Inflammatory macrophage treated with lipopolysaccharide for 4 hours (primary cell): ENCODE measurements around the gene SDHAF2.
"Not testable (repeated sequence)": the region's sequence is repeated elsewhere in the genome, so short reads cannot be mapped to it uniquely, and the experiment has no call there.

Experiments
- DNase-seq: peaks from one replicate; pipeline ENCODE4 v3.0.0-alpha.2; 2020

The SDHAF2 gene

DNA sequence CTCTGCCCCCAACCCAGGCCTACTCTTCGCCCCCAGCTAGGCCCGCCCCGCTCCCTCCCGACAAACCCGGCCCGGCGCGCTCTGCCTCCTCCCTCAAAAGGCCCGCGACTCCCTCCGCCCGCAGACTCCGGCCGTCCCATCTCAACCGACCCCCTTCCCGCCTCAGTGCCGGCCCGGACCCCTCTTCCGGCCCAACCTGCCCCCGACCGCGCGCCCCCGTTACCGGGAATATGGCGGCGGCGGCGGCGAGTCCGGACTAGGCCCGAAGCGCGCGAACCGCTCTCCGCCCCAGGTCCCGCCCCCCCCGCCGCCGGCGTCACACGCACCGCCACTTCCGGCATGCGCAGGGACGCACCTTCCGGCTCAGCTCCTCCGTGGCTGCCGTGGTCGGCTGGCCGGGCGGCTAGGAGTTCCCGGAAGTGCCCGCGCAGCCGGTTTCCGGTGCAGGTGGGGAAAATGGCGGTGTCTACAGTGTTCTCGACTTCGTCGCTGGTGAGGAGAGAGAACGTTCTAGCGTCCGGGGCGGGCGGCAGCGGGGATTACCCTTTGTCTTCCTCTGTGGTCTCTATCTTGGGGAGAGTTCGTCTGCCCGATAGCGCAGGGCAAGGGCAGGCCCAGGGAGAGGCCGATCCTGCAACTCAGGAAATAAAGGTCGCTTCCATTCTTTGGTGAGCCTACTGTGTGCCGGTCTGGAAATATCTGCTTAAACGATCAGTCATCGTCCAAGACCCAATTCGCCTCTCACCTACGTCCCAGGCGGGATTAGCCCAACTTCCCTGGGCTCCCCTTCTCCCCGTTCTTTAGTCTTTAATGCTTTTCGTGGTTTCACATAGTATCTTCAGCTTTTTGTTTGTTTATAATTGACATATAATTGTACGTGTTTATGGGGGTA, at the start of gene SDHAF2, which contains the start of gene CPSF7:
Gene SDHAF2 (plus strand): TSS at position 434 of the 892 bp plus-strand sequence. CDS start 23 bp downstream, at position 457.
Gene CPSF7 (minus strand): TSS at position 285 of the 892 bp plus-strand sequence. CDS start 740 bp downstream, outside the sequence.
- peak; percentile 99 for DNase-seq

DNA sequence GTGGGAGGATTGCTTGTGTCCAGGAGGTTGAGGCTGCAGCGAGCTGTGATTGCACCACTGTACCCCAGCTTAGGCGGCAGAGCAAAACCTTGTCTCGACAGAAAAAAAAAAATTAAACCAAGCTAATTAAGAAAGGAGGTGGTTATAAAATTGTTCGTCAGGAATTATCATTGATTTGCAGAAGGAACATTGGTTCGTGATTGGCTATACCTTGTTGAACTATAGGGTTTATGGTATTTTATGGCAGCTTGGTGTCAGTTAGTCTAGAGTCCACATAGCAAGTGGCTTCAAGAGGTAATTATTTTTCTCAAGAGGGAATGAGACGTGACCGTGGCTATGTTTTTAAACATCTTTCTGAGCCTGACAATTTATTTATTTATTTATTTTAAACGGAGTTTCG, 49.0 kb upstream of the SDHAF2 start:
- no peak for DNase-seq

DNA sequence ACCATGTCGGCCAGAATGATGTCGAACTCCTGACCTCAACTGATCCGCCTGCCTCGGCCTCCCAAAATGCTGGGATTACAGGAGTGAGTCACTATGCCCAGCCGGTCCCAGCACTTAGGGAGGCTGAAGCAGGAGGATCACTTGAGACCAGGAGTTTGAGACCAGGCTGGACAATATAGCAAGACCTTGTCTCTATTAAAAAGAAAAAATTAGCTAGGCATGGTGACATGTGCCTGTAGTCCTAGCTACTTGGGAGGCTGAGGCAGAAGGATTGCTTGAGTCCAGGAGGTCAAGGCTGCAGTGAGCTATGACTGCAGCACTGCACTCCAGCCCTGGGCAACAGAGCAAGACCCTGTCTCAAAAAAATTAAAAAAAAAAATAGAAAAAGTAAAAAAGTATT, 46.1 kb upstream of the SDHAF2 start:
- DNase-seq = not testable (repeated sequence)

DNA sequence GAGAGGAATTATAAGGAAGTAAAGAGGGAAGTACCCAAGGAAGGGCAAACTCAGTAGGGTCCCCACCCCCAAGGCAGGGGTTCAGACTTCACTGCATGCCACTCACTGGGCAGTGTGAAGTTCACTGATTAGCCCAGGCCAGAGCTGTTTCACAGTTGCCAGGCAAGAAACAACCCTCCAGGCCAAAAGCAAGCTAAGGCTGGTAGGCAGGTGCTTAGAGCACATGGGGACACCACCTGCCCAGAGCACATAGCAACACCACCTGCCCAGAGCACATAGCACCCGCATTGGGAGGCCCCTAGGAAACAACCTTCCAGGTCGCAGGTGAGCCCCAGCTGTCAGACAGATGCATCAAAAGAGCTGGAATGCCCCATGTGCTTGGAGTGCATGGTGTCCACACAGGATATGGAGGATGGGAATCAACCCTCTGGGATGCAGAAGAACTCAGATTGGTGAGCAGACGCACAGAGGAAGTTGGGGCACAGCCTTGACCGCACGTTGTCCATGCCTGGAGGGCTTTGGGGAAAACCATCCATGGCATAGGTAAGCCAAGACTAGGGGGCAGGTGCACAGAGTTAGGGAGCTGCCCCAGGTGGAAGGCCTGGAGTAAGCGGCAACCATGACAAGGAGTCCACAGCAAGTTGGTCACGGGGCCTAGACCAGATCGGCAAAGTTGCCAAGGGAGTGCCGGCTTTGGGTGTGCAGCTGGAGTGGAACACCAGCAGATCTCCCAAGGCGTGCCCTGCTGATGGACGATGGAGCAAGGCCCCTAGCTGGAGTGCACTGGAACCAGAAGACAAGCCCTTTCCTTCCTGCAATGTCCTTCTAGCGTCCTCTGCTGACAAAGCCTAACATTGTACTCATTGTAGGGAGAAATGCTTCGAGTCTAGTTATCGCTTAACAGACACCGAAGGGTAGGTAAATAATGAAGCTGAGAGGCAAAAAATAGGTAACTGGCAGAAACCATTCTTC, 45.4 kb upstream of the SDHAF2 start:
- peak; percentile 57 for DNase-seq

DNA sequence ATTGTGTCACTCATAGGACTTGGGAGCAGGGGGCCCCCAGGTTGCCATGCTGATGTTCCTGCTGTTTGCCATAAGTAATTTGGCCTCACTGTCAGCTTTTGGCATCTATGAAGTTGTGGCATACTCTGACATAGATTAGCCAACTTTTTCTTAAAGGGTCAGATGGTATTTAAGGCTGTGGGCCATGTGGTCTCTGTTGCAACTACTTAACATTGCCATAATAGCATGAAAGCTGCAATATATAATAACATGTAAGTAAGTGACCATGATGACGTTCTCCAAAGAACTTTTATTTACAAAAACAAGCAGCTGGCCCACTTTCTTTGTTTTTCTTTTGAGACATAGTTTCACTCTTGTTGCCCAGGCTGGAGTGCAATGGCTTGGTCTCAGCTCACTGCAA, 39.8 kb upstream of the SDHAF2 start:
- no peak for DNase-seq

DNA sequence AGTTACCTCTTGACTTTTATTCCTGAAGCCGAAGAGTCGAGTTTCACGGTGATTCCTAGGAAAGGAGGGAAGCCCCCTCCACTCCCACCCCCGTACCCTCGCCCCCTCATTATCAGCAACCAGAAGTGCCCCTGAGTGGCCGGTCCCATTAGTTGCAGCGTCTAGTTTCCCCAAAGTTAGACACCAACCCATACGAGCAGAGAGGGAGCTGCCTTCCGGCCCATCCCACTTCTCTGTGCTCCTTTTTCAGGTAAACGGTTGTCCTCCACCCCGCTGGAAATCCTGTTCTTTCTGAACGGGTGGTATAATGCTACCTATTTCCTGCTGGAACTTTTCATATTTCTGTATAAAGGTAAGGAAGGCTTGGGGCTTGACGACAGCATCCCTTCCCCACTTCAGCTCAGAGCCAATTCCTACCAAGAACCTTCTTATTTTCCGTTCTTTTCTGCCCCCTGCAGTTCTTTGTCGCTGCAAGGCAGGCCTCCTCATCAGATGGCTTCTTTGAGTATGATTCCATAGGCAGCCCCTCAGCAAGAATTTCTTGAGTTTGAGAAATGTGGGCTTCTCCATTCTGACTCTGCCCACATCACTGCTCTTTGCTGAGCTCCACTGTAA, 36.8 kb upstream of the SDHAF2 start:
- no peak for DNase-seq

DNA sequence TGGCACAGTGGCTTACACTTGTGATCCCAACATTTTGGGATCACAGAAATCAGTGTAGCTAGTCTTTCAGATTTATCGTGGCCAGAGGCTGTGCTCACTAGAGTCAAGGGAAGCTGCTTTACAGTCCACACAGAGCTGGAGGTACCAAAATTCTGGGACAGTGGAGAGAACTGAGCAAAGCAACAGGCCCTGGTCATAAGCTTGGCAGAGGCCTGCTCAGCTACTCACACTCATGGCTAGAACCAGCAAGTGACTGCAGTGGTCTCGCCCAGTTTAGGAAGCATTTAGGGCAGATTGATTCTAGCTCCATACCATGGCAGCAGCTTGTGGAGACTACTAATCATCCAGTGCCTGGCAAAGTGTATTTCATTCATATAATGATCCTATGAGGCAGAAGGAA, 28.8 kb upstream of the SDHAF2 start:
- DNase-seq = no peak

DNA sequence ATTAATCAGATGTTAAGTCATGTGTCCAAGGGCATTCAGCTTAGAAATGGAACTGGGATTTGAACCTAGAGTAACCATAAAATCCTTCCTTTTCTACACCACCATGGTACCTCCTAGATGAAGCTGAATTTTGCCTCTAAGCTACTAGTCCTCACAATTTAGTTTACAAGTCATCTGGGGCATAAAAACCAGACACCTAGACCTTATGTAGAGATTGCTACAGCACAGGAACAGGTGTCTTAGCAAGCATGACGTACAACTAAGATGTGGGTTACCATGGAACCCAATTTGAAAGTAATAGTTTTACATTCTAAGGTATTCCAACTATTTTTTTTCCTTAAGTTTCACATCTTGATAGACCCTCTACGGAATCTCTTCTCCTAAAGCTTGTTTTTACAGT, 28.4 kb upstream of the SDHAF2 start:
- no peak for DNase-seq

DNA sequence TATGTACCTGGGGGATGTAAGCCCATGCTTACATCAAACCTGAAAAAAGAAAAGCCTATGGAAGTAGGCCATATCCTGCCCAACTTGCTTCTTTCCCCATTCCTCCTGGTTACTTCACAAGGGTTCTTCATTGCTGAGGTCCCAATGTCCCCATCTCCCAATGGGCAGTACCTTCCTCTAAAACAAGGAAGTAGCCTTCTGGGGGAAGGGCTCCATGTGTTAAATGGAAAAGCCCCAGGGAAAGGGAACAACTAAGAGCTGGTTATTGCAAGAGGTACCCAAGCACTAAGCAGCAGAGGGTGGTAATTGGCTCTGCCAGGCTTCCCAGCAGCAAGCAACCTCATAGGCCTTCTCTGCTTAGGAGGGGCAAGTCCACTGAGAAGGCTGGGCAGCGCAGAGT, 26.3 kb upstream of the SDHAF2 start:
- DNase-seq = peak; percentile 52

DNA sequence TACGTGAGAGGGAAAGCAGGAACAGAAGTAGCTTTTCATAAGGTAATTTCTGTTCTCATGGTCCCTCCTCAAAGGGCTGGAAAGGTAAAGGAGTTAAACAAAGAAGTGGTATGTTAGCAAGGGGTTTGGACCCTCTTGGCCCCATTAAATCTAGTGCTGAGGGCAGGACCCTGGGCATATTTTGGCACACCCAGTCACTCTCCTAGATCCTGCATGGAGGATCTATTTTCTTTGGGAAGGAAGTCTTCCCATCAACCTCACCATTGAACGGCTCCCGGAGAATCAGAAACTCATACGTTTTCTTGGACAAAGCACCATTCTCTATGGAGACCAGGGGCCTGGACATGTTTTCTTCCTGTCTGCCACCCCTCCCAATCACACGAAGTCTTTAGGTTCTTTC, 25.8 kb upstream of the SDHAF2 start:
- no peak for DNase-seq

DNA sequence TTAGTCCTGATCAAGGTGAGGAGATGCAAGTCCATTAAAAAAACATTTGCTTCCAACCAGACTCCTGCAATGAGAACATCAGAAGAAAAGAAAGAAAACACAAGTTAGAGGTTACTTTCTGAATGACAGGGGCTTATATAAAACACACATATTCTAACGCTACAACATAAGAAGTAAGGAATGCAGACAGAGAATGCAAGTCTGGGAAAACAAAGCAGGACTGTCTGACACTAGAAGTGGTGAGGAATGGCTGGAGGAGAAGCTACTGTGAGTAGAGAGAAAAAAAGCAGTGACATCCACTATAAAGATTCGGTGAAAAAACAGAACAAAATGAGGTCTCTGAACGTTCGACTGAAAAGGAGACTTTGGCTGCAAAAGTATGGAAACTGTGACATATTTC, 25.3 kb upstream of the SDHAF2 start:
- no peak for DNase-seq

DNA sequence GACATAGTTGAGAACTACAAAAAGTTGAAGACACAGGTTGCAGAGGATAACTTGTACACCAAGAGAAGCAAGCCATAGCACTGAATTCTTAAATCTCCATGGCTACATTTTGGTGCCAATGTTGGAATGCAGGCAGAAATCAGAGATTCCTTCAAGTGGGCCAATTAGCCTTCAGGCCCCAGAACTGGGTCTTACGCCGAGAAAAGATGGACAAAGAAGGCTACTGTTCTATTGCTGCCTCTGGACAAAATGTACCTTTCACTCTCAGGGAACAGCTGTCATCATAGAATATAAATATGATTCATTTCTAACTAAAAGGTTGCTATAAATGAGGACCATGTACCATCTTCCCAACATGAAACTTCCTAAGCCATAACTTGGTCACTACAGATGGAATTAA, 23.9 kb upstream of the SDHAF2 start:
- no peak for DNase-seq

DNA sequence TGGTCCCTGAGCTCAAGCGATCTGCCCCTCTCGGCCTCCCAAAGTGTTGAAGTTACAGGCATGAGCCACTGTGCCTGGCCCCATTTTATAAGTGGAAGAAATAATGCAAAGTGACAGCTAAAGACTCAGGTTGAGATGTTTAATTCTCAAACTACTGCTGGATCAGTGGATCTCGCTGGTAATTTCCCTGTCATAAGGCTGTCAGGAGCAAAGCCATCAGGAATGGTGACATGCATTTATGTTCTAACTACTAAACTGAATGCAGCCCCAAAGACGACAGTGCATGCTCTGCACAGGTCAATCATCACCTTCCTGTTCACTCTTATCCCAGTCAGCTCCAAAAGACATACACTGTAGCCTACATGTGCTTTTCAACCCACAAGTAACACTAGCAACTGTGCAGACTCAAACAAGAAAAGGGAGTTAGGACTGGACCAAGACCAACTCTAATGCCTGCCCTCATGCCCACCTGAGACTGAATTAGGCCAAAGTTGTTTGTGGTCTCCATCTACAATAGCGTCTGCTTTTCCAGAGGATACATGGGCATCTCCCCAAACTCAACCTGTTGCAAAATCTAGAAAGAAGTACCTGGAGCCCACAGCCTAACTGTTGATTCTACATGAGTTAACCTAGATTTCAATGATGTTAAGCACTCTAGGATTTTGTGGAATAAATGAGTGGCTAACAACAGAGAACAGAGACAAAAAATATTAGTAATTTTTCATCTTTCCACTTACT, 22.8 kb upstream of the SDHAF2 start:
- no peak for DNase-seq

DNA sequence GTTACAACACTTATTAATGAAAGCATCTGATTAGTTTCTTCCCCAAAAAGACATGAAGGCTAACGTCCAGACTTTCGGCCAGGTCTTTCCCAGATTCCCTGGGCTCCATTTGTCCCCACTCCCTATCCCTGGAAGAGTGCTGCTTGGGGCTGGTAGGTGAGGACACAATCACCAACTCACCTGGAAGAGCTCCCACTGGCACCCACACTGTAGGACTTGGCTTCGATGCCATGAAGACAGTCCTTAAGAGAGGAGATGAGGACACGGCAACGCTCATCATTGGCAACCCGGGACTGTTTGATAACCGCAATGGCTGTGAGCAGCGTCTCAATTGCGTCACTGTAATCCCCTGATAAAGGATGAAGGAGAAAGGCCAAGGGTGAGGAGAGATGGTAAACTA, 18.3 kb upstream of the SDHAF2 start:
- no peak for DNase-seq

DNA sequence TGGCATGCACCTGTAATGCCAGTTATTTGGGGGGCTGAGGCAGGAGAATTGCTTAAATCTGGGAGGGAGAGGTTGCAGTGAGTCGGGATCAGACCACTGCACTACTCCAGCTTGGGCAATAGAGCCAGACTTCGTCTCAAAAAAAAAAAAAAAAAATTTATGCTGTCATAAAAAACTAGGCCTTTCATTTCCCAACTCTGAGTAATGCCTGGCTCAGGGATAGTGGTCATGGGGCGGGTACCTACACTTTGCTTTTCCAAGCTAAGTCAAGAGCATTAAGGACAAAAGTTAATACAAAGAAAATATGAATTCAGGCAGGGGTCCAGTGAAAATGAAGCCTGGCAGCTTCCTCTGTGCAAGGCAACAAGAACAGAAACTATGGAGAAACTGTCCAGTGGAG, 16.4 kb upstream of the SDHAF2 start:
- DNase-seq = peak; percentile 21

DNA sequence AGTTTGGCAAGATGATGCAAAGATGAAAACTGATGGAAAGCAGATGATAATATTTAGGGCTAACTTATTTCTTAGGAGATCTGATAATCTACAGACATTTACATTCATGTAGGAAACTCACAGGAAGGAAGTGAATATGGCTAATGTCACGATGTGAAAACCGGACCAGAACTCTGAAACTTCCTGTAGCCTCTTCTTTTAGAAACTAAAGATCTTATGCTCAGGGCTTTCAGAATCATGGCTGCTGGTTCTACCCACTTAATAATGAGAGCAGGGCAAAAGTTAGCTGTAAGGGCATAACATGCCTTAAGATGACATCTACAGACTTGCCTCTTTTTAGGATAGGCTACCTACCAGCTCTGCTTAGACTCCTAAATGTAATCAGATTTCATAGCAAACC, 15.4 kb upstream of the SDHAF2 start:
- DNase-seq = no peak

DNA sequence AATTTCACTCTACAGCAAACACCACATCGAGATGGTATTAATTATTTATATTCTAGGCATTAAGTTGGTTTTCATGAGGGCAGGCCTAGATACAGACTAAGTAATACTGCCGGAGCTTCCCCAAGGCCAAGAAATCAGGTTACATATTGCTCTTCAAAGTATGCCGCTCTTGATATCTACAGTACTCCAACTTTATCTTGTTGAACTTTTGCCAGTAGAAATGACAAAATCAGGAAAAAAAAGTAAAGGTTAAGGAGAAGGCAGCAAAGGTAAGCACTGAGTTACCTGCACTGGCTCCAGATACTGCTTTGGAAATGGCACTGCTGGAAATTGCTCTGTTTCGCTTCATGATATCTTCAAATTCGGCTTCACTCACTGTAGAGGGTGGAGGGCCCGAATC, 14.5 kb upstream of the SDHAF2 start:
- DNase-seq = no peak

DNA sequence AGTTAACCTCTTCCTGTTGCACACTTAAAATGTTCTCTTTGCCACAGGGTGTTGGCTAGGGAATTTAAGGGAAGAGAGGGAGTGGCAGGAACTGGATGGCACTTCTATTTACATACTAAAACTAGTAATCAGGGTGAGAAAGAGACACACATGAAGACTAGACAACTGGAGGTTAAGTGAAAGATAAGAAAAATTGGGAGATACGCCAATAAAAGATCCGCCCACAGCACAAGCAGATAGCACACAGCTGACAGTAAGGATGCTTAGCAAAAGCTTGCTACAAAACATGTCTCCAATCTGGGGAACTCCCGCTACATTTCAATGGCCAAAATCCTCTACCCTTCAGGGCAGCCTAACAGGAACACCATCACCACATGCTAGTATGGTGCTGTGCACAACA, 13.0 kb upstream of the SDHAF2 start:
- DNase-seq = no peak

DNA sequence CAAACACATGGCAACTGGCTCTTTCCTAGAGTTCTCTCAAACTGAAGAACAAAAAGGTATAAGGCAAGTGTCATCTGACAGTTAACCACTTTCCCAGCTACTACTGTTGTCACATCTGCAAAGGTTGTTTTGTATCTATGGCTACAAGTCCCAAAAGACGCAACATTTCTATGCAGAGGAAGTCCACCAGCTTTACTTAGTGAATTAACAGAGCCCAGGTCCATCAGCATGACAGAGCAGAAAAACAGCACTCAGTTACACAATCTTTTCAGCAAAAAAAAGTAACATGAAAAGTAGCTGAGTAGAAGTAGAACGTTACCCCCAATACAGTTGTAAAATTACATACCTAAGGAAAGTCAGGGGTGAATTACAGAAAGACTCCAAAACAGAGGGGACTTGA, 12.3 kb upstream of the SDHAF2 start:
- peak; percentile 89 for DNase-seq

DNA sequence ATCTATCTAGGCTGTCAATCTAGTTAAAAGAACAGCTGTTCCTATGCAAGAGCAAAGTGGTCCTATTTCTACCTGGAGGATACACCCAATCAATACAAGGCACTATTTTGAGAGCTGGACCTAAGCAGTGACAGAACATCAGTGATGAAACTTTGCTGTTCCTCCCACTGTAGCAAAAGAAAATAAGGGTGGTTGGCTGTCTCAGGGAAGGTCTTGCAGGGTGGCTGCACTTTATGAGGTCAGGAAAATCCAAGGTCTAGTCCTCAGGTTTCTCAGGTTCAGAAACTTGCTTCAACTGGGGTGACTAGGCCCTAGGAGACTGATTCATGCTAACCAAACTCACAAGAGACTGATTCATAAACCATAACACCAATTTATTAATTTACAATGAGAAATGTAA, 11.8 kb upstream of the SDHAF2 start:
- DNase-seq = peak; percentile 59

DNA sequence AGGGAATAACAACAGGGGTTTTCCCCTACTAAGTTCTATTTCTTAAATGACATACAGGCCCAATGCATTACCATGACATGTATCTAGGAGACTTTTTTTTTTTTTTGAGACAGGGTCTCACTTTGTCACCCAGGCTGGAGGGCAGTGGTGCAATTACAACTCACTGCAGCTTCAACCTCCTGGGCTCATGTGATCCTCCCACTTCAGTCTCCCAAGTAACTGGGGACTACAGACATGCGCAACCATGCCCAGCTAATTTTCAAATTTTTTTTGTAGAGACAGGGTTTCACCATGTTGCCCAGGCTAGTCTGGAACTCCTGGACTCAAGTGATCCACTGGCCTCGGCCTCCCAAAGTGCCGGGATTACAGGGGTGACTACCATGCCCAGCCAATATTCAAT, 7.7 kb upstream of the SDHAF2 start:
- DNase-seq = peak; percentile 54

DNA sequence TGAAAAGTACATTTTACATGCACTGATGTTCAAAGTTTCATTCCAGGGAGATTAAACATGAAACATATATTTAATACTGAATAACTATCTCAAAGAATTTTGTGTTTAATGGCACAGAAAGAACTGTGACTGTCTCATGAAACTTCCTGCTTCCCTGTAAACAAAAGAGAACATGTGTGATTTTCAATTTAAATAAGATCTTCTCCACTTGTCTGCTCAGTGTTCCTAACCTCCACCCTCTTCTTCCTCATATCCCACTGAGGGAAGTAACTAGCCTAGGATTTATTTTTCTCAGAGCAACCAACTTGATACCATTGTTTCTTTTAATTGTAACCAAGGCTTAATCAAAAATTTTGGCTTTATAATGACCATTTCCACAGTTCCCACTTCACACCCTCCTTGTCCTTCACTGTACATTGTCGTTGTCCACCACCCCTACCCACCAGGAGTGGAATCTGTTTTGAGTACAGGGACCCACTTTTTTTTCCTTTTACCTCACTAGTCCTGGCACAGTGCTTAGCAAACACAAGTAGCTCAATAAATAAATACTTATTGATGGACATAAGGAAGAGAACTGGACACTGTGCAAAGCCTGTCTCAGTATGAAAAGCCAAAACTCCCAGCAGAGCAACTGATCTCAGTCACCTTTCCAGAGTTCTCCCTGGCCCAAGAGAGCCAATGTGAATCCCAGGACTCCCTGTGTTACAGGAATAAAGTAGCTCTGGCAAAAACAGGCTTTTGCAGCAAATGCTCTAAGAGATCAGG, 4.4 kb upstream of the SDHAF2 start:
- DNase-seq = no peak
